Gastrocnemius medialis (tissue), 4 donors: ENCODE data around the gene AFDN. TPM values are rescaled to one million over a fixed set of nuclear protein-coding genes. Genes with fewer than 3 reads are reported as not detected.

ENCODE experiments used
- ATAC-seq, 2 donors: fragments of 150-250 bp; one replicate each; pipeline ENCODE4 v1.9.1; 2016
- DNase-seq, 2 donors: peaks; one replicate each; pipeline ENCODE4 v3.0.0-alpha.2; 2019
- H3K27ac ChIP-seq, 4 donors: fragments of 200-600 bp; sonication (generic); 1 replicate in 1 of 4; 2 replicates in 3 of 4; pipeline ENCODE4 v1.5.1; 2016 to 2018; ENCODE audit warnings: mild to moderate bottlenecking in 2 of 4, moderate library complexity in 1 of 4
- H3K27me3 ChIP-seq, 3 donors: fragments of 200-600 bp; sonication (generic) in 2 of 3; 1 replicate in 1 of 3; 2 replicates in 2 of 3; pipeline versions ENCODE4 v1.5.1 to v1.6.0; 2016 to 2019; ENCODE audit warnings: mild to moderate bottlenecking in 1 of 3, moderate library complexity in 1 of 3
- H3K36me3 ChIP-seq, 2 donors: fragments of 200-600 bp; sonication (generic) in 1 of 2; one replicate each; pipeline ENCODE4 v1.5.1; 2017 to 2018
- H3K4me1 ChIP-seq, 2 donors: fragments of 200-600 bp; sonication (generic) in 1 of 2; one replicate each; pipeline ENCODE4 v1.5.1; 2016 to 2017; ENCODE audit warnings: mild to moderate bottlenecking in 2 of 2
- H3K4me3 ChIP-seq, 4 donors: fragments of 200-600 bp; sonication (generic) in 3 of 4; 1 replicate in 1 of 4; 2 replicates in 3 of 4; pipeline ENCODE4 v1.5.1; 2016 to 2019; ENCODE audit warnings: mild to moderate bottlenecking in 2 of 4
- H3K9me3 ChIP-seq, 3 donors: fragments of 200-600 bp; sonication (generic) in 2 of 3; 1 replicate in 1 of 3; 2 replicates in 2 of 3; pipeline ENCODE4 v1.5.1; 2016 to 2019
- POLR2A ChIP-seq, 2 donors: fragments of 450-650 bp; IDR thresholded peaks; one replicate each; pipeline ENCODE4 v1.6.1; 2017; ENCODE audit warnings: antibody characterized with exemption in 2 of 2, mild to moderate bottlenecking in 2 of 2, moderate library complexity in 2 of 2
- in situ Hi-C, 4 donors: fragments of 200-750 bp; cut with MboI; loops; one replicate each; pipeline versions ENCODE4 v1.15.0 to v1.8.0; 2017; ENCODE audit warnings: low sequenced_read_pairs in 4 of 4
- intact Hi-C: fragments of 100-400 bp; cut with DNase I; formaldehyde crosslinking; loops from one replicate; pipeline ENCODE4 v1.15.1; 2023; ENCODE audit warnings: low total_unique reads
- total RNA-seq, 4 donors: library from RNA; depleted of rRNA; stranded (reverse); fragments of >200 nt; gene quantifications; one replicate each; pipeline versions ENCODE4 v1.1.0 to v1.2.3, GENCODE V29; 2016
- TF ChIP-seq, protein P1 (sequence below), 5 experiments: fragments of 450-650 bp in 3 of 5; fragments of 200-600 bp in 2 of 5; sonication (generic) in 2 of 5; IDR thresholded peaks in 4 of 5; conservative IDR thresholded peaks in 1 of 5; 1 replicate in 4 of 5; 2 replicates in 1 of 5; pipeline ENCODE4 v1.5.1; 2016 to 2019; ENCODE audit warnings: antibody characterized with exemption in 5 of 5, mild to moderate bottlenecking in 3 of 5, moderate library complexity in 3 of 5

Gene AFDN
- total RNA-seq, 4 donors from 2014 or later: 22.2 to 66.0 (median 30.0) TPM

- Histone ChIP-seq H3K4me1 (no peaks in the 10 kb centered on the region), H3K9me3 (no peaks in the 10 kb centered on the region), H3K27me3 (no peaks in the 10 kb centered on the region), H3K4me3 (no peak overlapping the region), H3K36me3 (no peaks in the 10 kb centered on the region), H3K27ac (peak overlapping the region; percentile 52 to 68 (median 66))
- no peak for DNase-seq
- intact Hi-C loops (no loop called here), in situ Hi-C loops (no loop called here)
- ATAC-seq: peak in 1 of 2 donors; percentile 23
- no peak for TF ChIP-seq POLR2A (IDR thresholded peaks at IDR 0.05)
- TF ChIP-seq, protein P1, sequence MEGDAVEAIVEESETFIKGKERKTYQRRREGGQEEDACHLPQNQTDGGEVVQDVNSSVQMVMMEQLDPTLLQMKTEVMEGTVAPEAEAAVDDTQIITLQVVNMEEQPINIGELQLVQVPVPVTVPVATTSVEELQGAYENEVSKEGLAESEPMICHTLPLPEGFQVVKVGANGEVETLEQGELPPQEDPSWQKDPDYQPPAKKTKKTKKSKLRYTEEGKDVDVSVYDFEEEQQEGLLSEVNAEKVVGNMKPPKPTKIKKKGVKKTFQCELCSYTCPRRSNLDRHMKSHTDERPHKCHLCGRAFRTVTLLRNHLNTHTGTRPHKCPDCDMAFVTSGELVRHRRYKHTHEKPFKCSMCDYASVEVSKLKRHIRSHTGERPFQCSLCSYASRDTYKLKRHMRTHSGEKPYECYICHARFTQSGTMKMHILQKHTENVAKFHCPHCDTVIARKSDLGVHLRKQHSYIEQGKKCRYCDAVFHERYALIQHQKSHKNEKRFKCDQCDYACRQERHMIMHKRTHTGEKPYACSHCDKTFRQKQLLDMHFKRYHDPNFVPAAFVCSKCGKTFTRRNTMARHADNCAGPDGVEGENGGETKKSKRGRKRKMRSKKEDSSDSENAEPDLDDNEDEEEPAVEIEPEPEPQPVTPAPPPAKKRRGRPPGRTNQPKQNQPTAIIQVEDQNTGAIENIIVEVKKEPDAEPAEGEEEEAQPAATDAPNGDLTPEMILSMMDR (IDR thresholded peaks at IDR 0.05 in 4 of 5, conservative IDR thresholded peaks at IDR 0.05 in 1 of 5): no peak
These were observed 161.4 kb downstream of the AFDN start for GRCh38 chr6:167988154-167988495.

DNA sequence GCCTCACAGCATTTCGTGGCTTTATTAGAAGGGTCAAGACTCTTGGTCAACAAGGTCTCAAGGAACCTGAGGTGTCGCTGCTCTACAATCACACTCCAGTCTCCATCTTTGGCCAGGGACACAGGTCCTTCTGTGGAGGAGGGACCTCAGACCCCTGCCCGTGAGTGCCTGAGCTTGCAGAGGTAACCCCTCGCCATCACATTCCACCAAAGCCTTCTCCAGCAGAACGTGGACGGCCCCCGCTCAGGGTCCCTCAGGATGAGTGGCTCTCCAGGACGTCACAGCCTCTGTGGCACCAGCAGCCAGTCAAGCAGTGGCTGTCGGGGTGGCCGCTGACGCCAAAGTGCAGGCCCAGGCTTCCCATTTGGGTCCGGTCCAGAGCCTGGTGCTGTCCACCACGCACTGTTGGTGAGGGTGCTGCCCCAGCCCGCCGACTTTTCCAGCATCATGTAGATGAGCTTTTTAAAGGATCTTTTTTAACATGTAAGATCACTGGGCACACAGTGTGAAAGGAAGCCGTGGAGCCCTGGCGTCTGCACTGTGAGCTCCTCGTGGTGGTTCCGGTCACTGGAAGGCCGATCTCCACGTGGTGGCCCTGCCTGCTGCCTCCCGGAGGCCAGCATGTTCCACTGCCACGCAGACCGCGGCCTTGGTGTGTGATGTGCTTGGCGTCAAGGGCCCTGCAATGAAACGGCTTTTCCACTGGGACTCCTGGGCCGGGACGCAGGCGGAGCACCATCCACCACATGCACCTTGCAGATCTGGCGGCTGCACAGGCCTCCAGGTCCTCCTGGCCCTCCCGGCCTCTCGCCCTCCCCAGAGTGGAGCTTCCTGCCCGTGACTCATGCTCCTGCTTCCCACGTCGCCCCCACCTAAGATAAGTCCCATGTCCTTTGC is 162.5 kb downstream of the AFDN start:
- ATAC-seq (no peak), DNase-seq (no peak)
- H3K9me3 ChIP-seq: no peaks in the 10 kb centered on the region
- no peaks in the 10 kb centered on the region for H3K36me3 ChIP-seq
- in situ Hi-C loops: no loop called here
- H3K4me3 ChIP-seq: no peak overlapping the region
- TF ChIP-seq POLR2A (IDR thresholded peaks at IDR 0.05): no peak
- TF ChIP-seq, protein P1 (IDR thresholded peaks at IDR 0.05 in 4 of 5, conservative IDR thresholded peaks at IDR 0.05 in 1 of 5): no peak
- H3K4me1 ChIP-seq: no peaks in the 10 kb centered on the region
- H3K27ac ChIP-seq: peak overlapping the region in 3 of 4 donors; percentile 64 to 68 (median 67)
- intact Hi-C loops: no loop called here
- H3K27me3 ChIP-seq: no peaks in the 10 kb centered on the region

DNA sequence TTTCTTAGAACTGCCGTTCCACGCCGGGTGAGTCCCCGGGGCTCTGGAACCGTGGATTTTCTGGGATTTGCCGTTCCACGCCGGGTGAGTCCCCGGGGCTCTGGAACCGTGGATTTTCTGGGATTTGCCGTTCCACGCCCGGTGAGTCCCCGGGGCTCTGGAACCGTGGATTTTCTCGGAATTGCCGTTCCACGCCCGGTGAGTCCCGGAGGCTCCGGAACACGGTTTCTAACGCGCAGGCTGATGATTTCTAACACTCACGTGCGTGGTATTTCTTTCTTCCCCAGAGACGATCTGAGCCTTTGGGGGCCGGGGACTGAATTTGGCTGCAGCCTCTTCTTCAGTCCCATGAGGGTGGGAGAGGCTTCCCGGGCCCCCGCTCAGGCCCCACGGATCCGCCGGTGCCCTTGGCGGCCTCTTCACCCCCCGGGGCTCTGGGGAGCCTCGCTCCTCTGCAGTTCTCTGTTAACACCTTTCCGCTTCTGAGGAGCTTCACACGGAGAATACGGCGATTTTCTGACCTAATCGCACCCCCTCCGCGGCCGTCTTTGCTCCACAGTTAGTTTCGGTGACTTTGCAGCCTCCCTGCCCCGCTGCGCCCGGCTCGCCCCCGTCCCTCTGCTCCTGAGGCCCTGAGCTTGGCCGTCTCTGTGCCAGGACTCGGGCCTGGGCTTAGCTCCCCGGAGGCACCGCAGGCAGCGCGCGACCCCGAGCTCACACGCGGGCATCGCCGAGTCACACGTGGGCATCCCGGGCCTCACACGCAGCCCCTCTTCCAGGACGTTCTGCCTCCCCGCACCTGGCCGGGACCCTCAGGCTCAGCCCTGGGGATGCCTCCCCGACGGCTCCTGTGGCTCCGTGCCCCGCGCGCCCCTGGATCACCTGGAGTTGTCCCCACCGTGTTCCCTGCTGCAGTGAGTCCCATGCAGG is 163.6 kb downstream of the AFDN start:
- H3K27ac ChIP-seq: no peak overlapping the region
- no peak overlapping the region for H3K4me3 ChIP-seq
- in situ Hi-C loops (no loop called here), intact Hi-C loops (no loop called here)
- H3K36me3 ChIP-seq: no peaks in the 10 kb centered on the region
- ATAC-seq (no peak), DNase-seq (no peak)
- TF ChIP-seq, protein P1 (IDR thresholded peaks at IDR 0.05 in 4 of 5, conservative IDR thresholded peaks at IDR 0.05 in 1 of 5): no peak
- no peak for TF ChIP-seq POLR2A (IDR thresholded peaks at IDR 0.05)
- H3K4me1 ChIP-seq: no peaks in the 10 kb centered on the region
- H3K9me3 ChIP-seq: no peaks in the 10 kb centered on the region
- no peaks in the 10 kb centered on the region for H3K27me3 ChIP-seq

DNA sequence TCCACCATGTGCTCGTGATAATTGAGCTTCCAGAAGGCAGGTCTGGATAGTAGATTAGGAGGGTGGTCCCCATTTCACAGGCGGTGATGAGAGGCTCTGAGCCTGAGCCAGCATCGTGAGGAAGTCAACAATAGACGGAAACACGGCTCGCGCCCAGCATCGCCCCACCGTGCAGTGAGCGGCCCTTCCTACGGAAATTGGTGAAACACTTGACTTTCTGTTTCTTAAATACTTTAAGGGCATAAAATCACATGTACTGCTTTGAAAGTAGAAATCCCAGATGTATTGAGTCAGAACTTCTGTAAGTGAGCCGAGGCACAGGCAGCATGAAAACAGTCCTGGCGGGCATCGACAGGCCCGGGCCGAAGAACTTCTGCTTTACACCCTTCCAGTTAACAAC is 166.5 kb downstream of the AFDN start:
- Histone ChIP-seq H3K27ac (peak overlapping the region; percentile 57 to 76 (median 63)), H3K4me1 (no peaks in the 10 kb centered on the region), H3K9me3 (no peaks in the 10 kb centered on the region), H3K36me3 (no peaks in the 10 kb centered on the region), H3K27me3 (no peaks in the 10 kb centered on the region), H3K4me3 (no peak overlapping the region)
- in situ Hi-C loops: no loop called here
- TF ChIP-seq, protein P1 (IDR thresholded peaks at IDR 0.05 in 4 of 5, conservative IDR thresholded peaks at IDR 0.05 in 1 of 5): no peak
- TF ChIP-seq POLR2A (IDR thresholded peaks at IDR 0.05): peak; percentile 21 to 54
- intact Hi-C loops: no loop called here
- DNase-seq (peak in 1 of 2 donors; percentile 13), ATAC-seq (peak; percentile 76 to 79)
